GM12801 (cell line): ENCODE data around the gene RFX3.

Experiments used
- TF ChIP-seq, protein P1 (sequence below): IDR thresholded peaks from one replicate; pipeline ENCODE4 v1.5.1; 2011; ENCODE audit warnings: control low read depth; ENCODE audit not compliant: insufficient read length; ENCODE audit errors: extremely low read depth

Gene RFX3

DNA sequence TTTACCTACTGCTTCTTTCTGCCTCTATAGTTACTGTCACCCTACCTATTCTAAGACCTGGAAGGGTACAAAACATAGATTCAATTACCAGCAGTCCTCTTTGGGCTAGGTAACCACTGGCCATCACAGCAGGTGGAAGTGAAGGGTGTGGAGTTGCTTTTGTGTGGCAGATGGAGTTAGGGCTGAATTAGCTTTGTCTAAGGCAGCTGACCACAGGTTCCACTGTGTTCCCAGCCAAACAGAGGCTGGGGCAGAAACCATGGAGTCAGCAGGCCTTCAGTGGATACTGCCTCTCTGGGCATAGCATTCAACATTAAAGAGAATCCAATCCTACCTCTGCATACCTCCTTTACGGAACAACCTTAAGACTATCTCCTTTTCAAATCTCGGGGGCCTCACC, 254.2 kb downstream of the RFX3 start:
- TF ChIP-seq, protein P1, sequence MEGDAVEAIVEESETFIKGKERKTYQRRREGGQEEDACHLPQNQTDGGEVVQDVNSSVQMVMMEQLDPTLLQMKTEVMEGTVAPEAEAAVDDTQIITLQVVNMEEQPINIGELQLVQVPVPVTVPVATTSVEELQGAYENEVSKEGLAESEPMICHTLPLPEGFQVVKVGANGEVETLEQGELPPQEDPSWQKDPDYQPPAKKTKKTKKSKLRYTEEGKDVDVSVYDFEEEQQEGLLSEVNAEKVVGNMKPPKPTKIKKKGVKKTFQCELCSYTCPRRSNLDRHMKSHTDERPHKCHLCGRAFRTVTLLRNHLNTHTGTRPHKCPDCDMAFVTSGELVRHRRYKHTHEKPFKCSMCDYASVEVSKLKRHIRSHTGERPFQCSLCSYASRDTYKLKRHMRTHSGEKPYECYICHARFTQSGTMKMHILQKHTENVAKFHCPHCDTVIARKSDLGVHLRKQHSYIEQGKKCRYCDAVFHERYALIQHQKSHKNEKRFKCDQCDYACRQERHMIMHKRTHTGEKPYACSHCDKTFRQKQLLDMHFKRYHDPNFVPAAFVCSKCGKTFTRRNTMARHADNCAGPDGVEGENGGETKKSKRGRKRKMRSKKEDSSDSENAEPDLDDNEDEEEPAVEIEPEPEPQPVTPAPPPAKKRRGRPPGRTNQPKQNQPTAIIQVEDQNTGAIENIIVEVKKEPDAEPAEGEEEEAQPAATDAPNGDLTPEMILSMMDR = no peak

DNA sequence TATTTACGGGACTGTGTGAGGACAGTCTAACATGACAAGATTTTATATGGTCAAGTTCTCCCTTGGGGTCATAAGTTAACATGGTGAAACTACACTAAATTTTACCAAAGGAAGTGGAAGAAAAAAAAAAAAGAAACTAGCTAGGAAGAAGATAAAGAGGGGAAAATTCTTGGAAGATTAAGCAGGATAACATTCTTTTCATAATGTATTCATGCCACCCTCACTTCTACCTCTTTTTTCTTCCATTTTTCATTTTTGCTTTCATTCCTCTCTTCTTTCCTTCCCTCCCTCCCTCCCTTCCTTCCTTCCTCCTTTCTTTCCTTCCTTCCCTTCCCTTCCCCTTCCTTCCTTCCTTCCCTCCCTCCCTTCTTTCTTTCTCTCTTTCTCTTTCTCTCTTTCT, 254.6 kb downstream of the RFX3 start:
- TF ChIP-seq, protein P1 = no peak

DNA sequence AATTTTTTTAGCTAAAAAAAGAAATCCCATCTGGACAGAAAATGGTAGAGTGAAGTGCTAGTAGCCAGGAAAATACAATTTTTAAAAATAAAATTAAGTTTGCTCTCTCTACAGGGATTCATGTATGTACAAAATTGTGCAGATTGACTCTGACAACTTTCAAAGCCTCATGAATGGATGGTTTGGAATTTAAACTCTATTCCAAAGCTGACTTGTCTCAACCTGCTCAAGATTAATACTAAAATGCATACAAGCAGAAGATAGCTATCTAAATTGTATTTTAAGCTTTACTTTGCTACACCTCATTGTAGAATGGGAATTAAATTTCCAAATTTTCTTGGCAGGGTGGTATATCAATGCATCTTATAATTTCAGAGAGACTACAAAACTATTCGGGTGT, 257.6 kb downstream of the RFX3 start:
- TF ChIP-seq, protein P1 = no peak

DNA sequence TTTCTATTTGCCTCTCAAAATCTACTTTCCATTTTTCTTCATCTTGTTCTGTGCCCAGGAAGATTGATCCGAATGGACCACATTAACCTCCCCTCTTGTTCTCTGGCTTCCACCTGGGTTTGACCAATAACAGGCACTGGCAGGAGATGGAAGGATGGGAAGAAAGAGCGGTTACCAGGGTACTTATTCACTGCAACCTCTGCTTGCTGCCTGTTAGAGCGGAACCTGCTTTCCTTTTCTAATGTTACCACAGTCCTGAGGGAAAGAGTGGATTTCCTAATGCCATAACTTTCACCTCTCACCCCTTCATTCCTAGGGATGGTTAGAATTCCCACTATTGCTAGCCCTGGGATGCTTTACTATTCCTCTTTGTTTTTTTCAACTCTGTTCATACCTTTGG, 262.1 kb downstream of the RFX3 start:
- TF ChIP-seq, protein P1 = no peak

DNA sequence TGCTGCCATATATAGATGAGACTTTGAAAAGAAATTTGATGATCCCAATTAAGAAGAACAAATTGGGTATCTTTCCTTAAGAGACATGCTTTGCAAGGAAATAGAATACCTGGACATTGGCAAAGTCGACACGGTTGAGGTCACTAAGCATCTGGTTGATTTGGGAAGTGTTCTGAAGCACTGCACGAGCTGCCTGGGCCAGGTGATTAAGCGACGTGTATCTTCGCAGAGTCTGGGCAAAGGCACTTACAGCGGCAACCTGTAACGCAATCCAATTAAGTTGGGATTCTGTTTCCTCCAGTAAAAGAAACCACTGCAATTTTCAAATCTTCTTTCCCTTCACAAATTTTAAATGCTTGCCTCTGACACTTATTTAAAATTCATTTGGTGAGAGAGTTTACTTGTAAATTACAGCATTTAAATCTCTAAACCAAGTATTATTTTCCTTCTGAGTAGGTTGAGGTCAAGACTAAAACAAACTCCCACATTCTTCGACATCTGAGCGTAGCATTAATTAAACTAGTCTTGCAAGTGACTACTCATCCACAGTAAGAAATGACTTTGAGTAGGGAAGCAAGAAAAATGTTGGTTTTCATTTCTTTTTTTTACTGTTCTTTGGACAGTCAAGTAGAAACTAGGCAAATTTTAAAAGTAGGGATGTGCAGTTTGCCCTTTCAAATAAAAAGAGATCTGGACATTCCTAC, 262.8 kb downstream of the RFX3 start:
- TF ChIP-seq, protein P1 = no peak

DNA sequence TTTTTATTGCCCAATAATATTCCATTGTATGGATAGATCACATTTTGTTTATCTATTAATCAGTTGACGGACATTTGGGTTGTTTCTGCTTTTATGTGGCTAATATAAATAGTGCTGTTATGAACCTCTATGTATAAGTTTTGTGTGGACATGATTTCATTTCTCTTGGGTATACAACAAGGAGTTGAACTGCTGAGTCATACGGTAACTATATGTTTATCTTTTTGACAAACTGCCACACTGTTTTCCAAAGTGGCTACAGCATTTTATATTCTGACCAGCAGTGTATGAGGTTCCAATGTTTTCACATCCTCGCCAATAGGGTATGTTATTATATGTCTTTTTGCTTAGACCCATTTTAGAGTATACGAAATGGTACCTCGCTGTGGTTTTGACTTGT, 264.3 kb downstream of the RFX3 start:
- TF ChIP-seq, protein P1 = no peak

DNA sequence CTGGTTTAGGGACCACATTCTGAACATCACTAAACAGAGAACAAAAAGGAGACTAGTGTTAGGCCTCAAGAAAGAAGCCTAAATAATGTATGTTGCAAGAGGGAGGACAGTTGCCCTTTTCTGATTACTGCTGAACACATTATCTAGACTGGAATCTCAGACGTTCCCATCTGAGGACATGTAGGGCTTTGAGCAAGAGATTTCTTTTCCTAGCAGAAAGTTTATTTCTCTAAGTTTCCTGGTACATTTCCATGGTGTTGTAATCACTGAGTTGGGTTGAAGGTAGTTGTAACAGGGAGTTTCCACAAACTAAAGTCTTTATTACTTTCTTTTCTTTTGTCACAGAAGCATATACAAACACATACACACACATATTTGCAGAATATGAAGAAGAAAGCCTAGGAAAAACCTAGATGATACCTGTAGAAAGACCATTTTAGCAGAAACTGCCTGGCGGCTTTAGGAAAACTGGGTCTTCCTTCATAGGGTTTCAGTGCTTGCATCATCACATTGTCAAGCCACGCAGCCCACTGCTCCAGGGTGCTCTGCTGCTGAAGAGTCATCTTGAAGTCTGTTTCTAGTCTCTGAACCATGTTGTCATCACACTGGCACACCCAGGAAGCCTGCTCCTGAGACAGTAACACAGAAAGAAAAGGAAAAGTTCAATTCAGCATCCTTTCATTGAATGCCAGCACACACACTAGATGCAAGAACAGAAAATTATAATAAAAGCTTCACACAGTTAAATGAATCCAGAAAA, 269.1 kb downstream of the RFX3 start:
- TF ChIP-seq, protein P1 = no peak
